Keratinocyte (primary cell): ENCODE data around the gene RALGPS1.

Experiments used
- CTCF ChIP-seq, 3 experiments: IDR thresholded peaks in 1 of 3; conservative IDR thresholded peaks in 1 of 3; optimal IDR thresholded peaks in 1 of 3; 2 replicates in 2 of 3; 3 replicates in 1 of 3; pipeline versions ENCODE3 to v1.5.1; 2011; ENCODE audit warnings: low read length in 3 of 3, mild to moderate bottlenecking in 3 of 3, moderate library complexity in 2 of 3, control low read depth in 1 of 3, inconsistent platforms in 1 of 3; ENCODE audit not compliant: insufficient read depth in 2 of 3; ENCODE audit errors: extremely low read depth in 1 of 3
- EZH2 ChIP-seq: IDR thresholded peaks from one replicate; pipeline ENCODE4 v1.6.1; 2012; ENCODE audit warnings: inconsistent platforms, mild to moderate bottlenecking, low read length, moderate library complexity

DNA sequence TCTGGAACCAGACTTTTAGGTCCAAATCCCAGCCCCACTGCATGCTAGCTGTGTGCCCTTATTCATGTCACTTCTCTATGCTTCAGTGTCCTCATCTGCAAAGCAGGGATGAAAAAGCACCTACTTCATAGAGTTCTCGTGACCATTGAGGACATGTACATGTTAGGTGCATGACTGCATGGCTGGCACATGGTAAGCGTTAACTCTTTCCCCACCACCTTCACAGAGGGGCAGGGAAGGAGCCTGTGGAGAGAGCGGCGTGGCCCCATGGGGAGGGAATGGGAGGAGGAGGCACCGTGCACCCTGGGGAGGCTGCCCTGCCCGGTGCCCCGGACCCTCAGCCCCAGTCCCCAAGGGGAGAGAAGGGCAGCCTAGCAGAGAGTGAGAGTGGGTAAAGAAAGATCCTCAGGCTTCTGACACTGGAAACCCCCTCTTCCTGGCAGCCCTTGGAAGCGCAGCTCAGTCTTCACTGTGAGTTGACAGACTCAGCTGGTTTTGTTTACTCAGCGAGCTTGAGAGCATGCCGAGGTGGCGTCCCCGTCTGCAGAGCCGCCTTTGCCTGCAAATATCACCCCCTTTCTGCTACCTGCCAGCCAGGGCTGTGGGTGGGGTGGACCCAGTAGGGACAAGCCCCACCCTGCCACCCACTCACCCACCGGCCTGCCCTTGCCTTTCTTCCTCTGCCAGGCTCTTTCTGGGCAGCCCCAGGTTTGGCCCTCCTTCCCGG, 218.5 kb downstream of the RALGPS1 start:
- TF ChIP-seq CTCF (optimal IDR thresholded peaks at IDR 0.05 in 1 of 3, IDR thresholded peaks at IDR 0.05 in 1 of 3, conservative IDR thresholded peaks at IDR 0.05 in 1 of 3; ENCODE audit: extremely low read depth in 1 of 3, insufficient read depth in 2 of 3, low read length in 3 of 3) (no peak), EZH2 (no peak)
